22Rv1 (cell line): Measurements from ENCODE around the gene GMDS.

Source experiments
- ZFX ChIP-seq: fragments of 450-650 bp; IDR thresholded peaks from 2 replicates; pipeline ENCODE4 v1.6.1; 2017; ENCODE audit warnings: antibody characterized with exemption, borderline replicate concordance
- TF ChIP-seq, protein P1 (sequence below): fragments of 450-650 bp; IDR thresholded peaks from 2 replicates; pipeline ENCODE4 v1.5.1; 2017; ENCODE audit warnings: mild to moderate bottlenecking

DNA sequence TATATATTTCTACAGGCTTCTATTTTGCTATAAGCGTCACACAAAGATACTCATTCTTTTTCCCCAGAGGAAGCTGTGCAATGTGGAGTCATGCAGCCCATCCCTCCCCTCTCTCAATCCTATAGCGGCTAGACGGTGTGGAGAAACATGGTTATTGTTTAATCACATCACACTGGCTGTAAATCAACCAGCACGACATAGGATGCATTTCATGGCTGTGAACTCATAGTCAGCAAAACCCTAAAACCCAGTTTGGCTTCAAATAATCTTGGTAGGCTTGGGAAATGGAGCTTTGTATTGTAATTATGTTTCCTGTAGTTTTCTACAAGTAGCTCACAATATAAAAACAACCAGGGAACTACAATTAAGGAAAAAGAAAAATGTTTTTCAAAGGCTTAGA is 618.9 kb downstream of the GMDS start:
- TF ChIP-seq, protein P1, sequence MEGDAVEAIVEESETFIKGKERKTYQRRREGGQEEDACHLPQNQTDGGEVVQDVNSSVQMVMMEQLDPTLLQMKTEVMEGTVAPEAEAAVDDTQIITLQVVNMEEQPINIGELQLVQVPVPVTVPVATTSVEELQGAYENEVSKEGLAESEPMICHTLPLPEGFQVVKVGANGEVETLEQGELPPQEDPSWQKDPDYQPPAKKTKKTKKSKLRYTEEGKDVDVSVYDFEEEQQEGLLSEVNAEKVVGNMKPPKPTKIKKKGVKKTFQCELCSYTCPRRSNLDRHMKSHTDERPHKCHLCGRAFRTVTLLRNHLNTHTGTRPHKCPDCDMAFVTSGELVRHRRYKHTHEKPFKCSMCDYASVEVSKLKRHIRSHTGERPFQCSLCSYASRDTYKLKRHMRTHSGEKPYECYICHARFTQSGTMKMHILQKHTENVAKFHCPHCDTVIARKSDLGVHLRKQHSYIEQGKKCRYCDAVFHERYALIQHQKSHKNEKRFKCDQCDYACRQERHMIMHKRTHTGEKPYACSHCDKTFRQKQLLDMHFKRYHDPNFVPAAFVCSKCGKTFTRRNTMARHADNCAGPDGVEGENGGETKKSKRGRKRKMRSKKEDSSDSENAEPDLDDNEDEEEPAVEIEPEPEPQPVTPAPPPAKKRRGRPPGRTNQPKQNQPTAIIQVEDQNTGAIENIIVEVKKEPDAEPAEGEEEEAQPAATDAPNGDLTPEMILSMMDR, result no peak
- TF ChIP-seq ZFX, result no peak
